GM12874 (cell line): ENCODE results near the gene JMJD1C.

Experiments
- CTCF ChIP-seq: IDR thresholded peaks from 2 replicates; pipeline ENCODE4 v1.5.1; 2011; ENCODE audit warnings: low read depth, mild to moderate bottlenecking, control low read depth, low read length, moderate library complexity; ENCODE audit not compliant: insufficient read depth

The JMJD1C gene

DNA sequence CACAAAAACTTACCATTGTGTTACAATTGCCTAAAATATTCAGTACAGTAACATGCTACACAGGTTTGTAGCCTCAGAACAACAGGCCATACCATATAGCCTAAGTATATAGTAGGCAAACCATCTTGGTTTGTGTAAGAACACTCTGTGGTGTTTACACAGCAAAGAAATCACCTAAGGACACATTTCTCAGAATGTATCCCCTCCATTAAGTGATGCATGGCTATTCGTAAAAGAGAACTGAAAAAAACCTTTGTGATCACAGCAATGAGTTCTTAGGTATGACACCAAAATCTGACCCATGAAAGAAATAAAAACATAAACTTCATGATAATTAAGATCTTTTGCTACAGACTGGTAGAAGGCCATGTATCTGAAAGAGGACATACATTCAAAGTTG, 121.5 kb downstream of the JMJD1C start:
- TF ChIP-seq CTCF, result no peak

GRCh38 chr10:63343476-63343875, 122.3 kb downstream of the JMJD1C start:
- no peak for TF ChIP-seq CTCF

DNA sequence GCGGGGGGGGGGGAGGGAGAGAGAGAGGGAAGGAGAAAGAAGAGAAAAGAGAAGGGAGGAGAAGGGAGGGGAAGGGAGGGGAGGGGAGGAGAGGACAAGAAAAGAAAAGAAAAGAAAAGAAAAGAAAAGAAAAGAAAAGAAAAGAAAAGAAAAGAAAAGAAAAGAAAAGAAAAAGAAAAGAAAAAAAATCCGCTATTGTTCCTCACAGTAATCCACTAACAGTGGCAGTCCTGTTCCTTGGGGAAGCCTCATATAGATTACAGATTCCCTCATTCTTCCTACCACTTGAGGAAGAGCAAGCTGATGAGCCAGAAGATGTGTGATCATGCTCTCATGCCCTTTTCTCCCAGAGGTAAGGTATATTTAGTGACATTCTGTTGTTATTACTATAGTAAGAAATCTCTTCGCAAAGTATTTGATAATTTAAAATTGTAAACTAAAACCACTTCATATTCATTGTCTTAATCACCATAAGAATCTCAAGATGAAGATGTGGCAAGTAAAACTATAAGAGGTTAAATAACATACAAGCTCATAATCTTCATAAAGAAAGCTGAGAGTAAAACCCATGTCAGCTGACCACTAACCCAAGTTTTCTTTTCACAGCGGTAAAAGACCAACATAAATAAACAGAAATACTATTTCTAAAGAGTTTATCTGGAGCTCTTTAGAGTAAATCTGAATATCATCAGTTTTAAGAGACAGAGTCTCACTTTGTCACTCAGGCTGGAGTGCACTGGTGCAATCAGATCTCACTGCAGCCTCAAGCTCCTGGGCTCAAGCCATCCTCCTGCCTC, 128.1 kb downstream of the JMJD1C start:
- no peak for TF ChIP-seq CTCF

- no peak for TF ChIP-seq CTCF
Measured at GRCh38 chr10:63331586-63331985, 134.2 kb downstream of the JMJD1C start.

DNA sequence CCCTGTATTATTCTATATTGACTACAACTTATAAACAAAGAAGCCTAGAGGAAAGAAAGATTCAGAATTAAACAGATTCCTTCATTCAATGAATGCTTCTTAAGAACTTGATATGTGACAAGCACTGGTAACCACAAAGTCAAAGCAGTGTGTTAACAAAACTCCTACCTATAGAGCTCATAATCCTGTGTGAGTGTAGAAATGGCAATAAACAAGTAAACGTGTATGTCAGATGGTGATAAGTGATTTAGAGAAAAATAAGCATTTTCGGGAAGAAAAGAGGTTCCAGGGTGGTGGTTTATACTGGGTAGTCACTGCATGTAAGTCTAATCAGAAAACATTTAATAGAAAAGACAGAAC, 141.3 kb downstream of the JMJD1C start:
- no peak for TF ChIP-seq CTCF

- no peak for TF ChIP-seq CTCF
Measured at GRCh38 chr10:63323701-63324494, 141.9 kb downstream of the JMJD1C start.

GRCh38 chr10:63320683-63321082, 145.1 kb downstream of the JMJD1C start:
- TF ChIP-seq CTCF, result no peak
